MCF 10A (cell line): Measurements from ENCODE around the gene ATG7. TPM values are rescaled to one million over a fixed set of nuclear protein-coding genes. Genes with fewer than 3 reads are reported as not detected.

Experiments used
- BruUV-seq: library from RNA; stranded (reverse); fragments of 400-500 nt; replicated peaks from 2 replicates; lab custom pipeline; 2021; lab: Mats Ljungman, UMichigan
- CTCF ChIA-PET: fragments of 300-600 bp; sonication (Branson Sonifier 250); formaldehyde crosslinking; extraction: SDS; loops from one replicate; lab custom pipeline; 2021; ENCODE audit warnings: antibody characterized with exemption, inconsistent platforms; lab: Yijun Ruan, JAX
- POLR2A ChIA-PET: fragments of 300-600, 350-650 bp; sonication (Branson Sonifier 250); formaldehyde crosslinking; extraction: SDS; loops from one replicate; lab custom pipeline; 2020; ENCODE audit warnings: antibody characterized with exemption, inconsistent platforms; lab: Yijun Ruan, JAX
- DNase-seq: peaks from one replicate; pipeline ENCODE4 v3.0.0-alpha.2; 2018; ENCODE audit not compliant: unreplicated experiment
- H3K27ac Mint-ChIP-seq: one replicate; pipeline ENCODE4 v1.8.0; 2022; ENCODE audit warnings: mild to moderate bottlenecking, low read depth, mixed read lengths; ENCODE audit not compliant: unreplicated experiment
- H3K27me3 Mint-ChIP-seq: one replicate; pipeline ENCODE4 v1.8.0; 2022; ENCODE audit warnings: mixed read lengths; ENCODE audit not compliant: insufficient read depth, unreplicated experiment
- H3K36me3 Mint-ChIP-seq: one replicate; pipeline ENCODE4 v1.8.0; 2022; ENCODE audit warnings: mild to moderate bottlenecking, moderate library complexity, mixed read lengths; ENCODE audit not compliant: insufficient read depth, unreplicated experiment
- H3K4me1 Mint-ChIP-seq: one replicate; pipeline ENCODE4 v1.8.0; 2022; ENCODE audit warnings: mixed read lengths; ENCODE audit not compliant: insufficient read depth, unreplicated experiment
- H3K4me3 Mint-ChIP-seq: one replicate; pipeline ENCODE4 v1.8.0; 2022; ENCODE audit warnings: mild to moderate bottlenecking, moderate library complexity, mixed read lengths; ENCODE audit not compliant: unreplicated experiment
- H3K9me3 Mint-ChIP-seq: one replicate; pipeline ENCODE4 v1.8.0; 2022; ENCODE audit warnings: mixed read lengths; ENCODE audit not compliant: unreplicated experiment
- CTCF ChIP-seq: fragments of 200-600 bp; IDR thresholded peaks from one replicate; pipeline ENCODE4 v1.8.0; 2022; ENCODE audit warnings: antibody characterized with exemption, mild to moderate bottlenecking; ENCODE audit not compliant: unreplicated experiment
- intact Hi-C: fragments of 100-400 bp; cut with micrococcal nuclease; formaldehyde crosslinking; loops from 2 replicates; pipeline ENCODE4 v1.14.1; 2022
- total RNA-seq: library from RNA; stranded (reverse); gene quantifications from 2 replicates; pipeline ENCODE4 v1.2.3, GENCODE V29; 2022

Gene ATG7
- total RNA-seq, 1 experiment from 2014 or later: 54.0 TPM

- Mint-ChIP-seq H3K4me3 (peak overlapping the region; percentile 83), H3K36me3 (peaks cover 39% of the 10 kb centered on the region), H3K9me3 (no peaks in the 10 kb centered on the region), H3K27ac (peak overlapping the region; percentile 90), H3K27me3 (no peaks in the 10 kb centered on the region), H3K4me1 (peaks cover 35% of the 10 kb centered on the region)
- ChIA-PET POLR2A (interaction anchor here (0.9 to 2.8 kb wide), 13 partner anchors 12 to 89 kb away, joined by 3 to 35 read pairs (median 7); partner anchors contain the start of gene ATG7), CTCF (interaction anchor here (0.6 to 1.8 kb wide), 6 partner anchors 11 to 109 kb away, joined by 3 to 8 read pairs (median 4); no protein-coding TSS in a partner anchor)
- TSS peak; percentile 75 for BruUV-seq
- intact Hi-C loops: loop anchor here (5.0 to 10.0 kb wide), 3 partner anchors 39 to 281 kb away; no protein-coding TSS in a partner anchor
- no peak for TF ChIP-seq CTCF
- DNase-seq: no peak
Observed at GRCh38 chr3:11226042-11226370, 46.2 kb upstream of the ATG7 start.

- H3K27me3 Mint-ChIP-seq: no peaks in the 10 kb centered on the region
- no peak for TF ChIP-seq CTCF
- H3K36me3 Mint-ChIP-seq: peaks cover 32% of the 10 kb centered on the region
- no peak overlapping the region for H3K4me3 Mint-ChIP-seq
- H3K4me1 Mint-ChIP-seq: peaks cover 38% of the 10 kb centered on the region
- ChIA-PET CTCF (interaction anchor here (0.6 to 1.1 kb wide), 5 partner anchors 17 to 265 kb away, joined by 3 to 5 read pairs (median 3); no protein-coding TSS in a partner anchor), POLR2A (interaction anchor here (0.8 kb wide), 1 partner anchor 11 kb away, joined by 3 read pairs; no protein-coding TSS in a partner anchor)
- DNase-seq: no peak
- intact Hi-C loops: loop anchor here (5.0 to 10.0 kb wide), 3 partner anchors 41 to 283 kb away; no protein-coding TSS in a partner anchor
- no peaks in the 10 kb centered on the region for H3K9me3 Mint-ChIP-seq
- no peak overlapping the region for H3K27ac Mint-ChIP-seq
- BruUV-seq: no TSS peak
Observed at GRCh38 chr3:11228041-11228440, 44.2 kb upstream of the ATG7 start.

- Mint-ChIP-seq H3K27ac (peak overlapping the region; percentile 63), H3K4me3 (no peak overlapping the region), H3K9me3 (no peaks in the 10 kb centered on the region), H3K4me1 (peaks cover 30% of the 10 kb centered on the region), H3K27me3 (no peaks in the 10 kb centered on the region), H3K36me3 (peaks cover 29% of the 10 kb centered on the region)
- ChIA-PET POLR2A (interaction anchor here (0.6 to 1.8 kb wide), 8 partner anchors 9 to 105 kb away, joined by 3 to 6 read pairs (median 4); partner anchors contain the start of gene ATG7), CTCF (interaction anchor here (0.6 to 1.3 kb wide), 5 partner anchors 24 to 469 kb away, joined by 3 to 5 read pairs (median 4); no protein-coding TSS in a partner anchor)
- peak; percentile 20 for DNase-seq
- TF ChIP-seq CTCF: no peak
- BruUV-seq: no TSS peak
- intact Hi-C loops: no loop called here
Observed at GRCh38 chr3:11230125-11230524, 42.1 kb upstream of the ATG7 start.

GRCh38 chr3:11230832-11231231 lies 41.4 kb upstream of the ATG7 start:
- no peak for DNase-seq
- Mint-ChIP-seq H3K4me1 (peaks cover 30% of the 10 kb centered on the region), H3K4me3 (no peak overlapping the region), H3K27me3 (no peaks in the 10 kb centered on the region), H3K27ac (no peak overlapping the region), H3K9me3 (no peaks in the 10 kb centered on the region), H3K36me3 (peaks cover 29% of the 10 kb centered on the region)
- no peak for TF ChIP-seq CTCF
- intact Hi-C loops: no loop called here
- POLR2A ChIA-PET: interaction anchor here (1.0 to 1.8 kb wide), 4 partner anchors 9 to 59 kb away, joined by 3 to 5 read pairs (median 4); no protein-coding TSS in a partner anchor
- BruUV-seq: no TSS peak
- CTCF ChIA-PET: interaction anchor here (0.6 to 1.3 kb wide), 3 partner anchors 25 to 468 kb away, joined by 3 to 4 read pairs (median 3); no protein-coding TSS in a partner anchor
